Chondrocyte (in vitro differentiated cells): Measurements from ENCODE around the gene MYO5B. TPM values are rescaled to one million over a fixed set of nuclear protein-coding genes. Genes with fewer than 3 reads are reported as not detected.

Experiments
- DNase-seq: peaks from one replicate; pipeline ENCODE4 v3.0.0; 2021; ENCODE audit warnings: mixed read lengths, low spot score
- H3K27ac Mint-ChIP-seq: one replicate; pipeline ENCODE4 v1.8.0; 2021; ENCODE audit warnings: mild to moderate bottlenecking, moderate library complexity, mixed read lengths; ENCODE audit not compliant: unreplicated experiment
- H3K27me3 Mint-ChIP-seq: 2 replicates; pipeline ENCODE4 v1.8.0; 2021; ENCODE audit warnings: low read depth, mixed read lengths
- H3K36me3 Mint-ChIP-seq: 2 replicates; pipeline ENCODE4 v1.8.0; 2021; ENCODE audit warnings: low read depth, mixed read lengths
- H3K4me1 Mint-ChIP-seq: 2 replicates; pipeline ENCODE4 v1.8.0; 2021; ENCODE audit warnings: low read depth, mild to moderate bottlenecking, mixed read lengths
- H3K4me3 Mint-ChIP-seq: one replicate; pipeline ENCODE4 v1.8.0; 2021; ENCODE audit warnings: mild to moderate bottlenecking, moderate library complexity, mixed read lengths; ENCODE audit not compliant: unreplicated experiment
- H3K9me3 Mint-ChIP-seq: 2 replicates; pipeline ENCODE4 v1.8.0; 2021; ENCODE audit warnings: low read depth, mixed read lengths
- CTCF ChIP-seq: fragments of 200-600 bp; sonication (generic); IDR thresholded peaks from 2 replicates; pipeline ENCODE4 v1.5.0; 2021; ENCODE audit warnings: antibody characterized with exemption, mild to moderate bottlenecking, moderate library complexity
- total RNA-seq: library from RNA; stranded (reverse); gene quantifications from 3 replicates; pipeline ENCODE4 v1.2.1, GENCODE V29; 2021

MYO5B gene
- total RNA-seq, 1 donor from 2014 or later, result 0.97 TPM

- no peaks in the 10 kb centered on the region for H3K9me3 Mint-ChIP-seq
- no peak for TF ChIP-seq CTCF
- no peak overlapping the region for H3K4me3 Mint-ChIP-seq
- H3K36me3 Mint-ChIP-seq, result no peaks in the 10 kb centered on the region
- DNase-seq, result no peak
- H3K27me3 Mint-ChIP-seq, result peaks cover 32% of the 10 kb centered on the region
- H3K27ac Mint-ChIP-seq, result no peak overlapping the region
- no peaks in the 10 kb centered on the region for H3K4me1 Mint-ChIP-seq
Measured at GRCh38 chr18:49988101-49988500, 206.8 kb downstream of the MYO5B start.

- no peak for TF ChIP-seq CTCF
- Mint-ChIP-seq H3K4me1 (no peaks in the 10 kb centered on the region), H3K27me3 (peaks cover 42% of the 10 kb centered on the region), H3K4me3 (no peak overlapping the region), H3K9me3 (no peaks in the 10 kb centered on the region), H3K27ac (no peak overlapping the region), H3K36me3 (no peaks in the 10 kb centered on the region)
- DNase-seq, result no peak
Measured at GRCh38 chr18:49985236-49985635, 209.7 kb downstream of the MYO5B start.

GRCh38 chr18:49980896-49981295 is 214.1 kb downstream of the MYO5B start:
- TF ChIP-seq CTCF, result no peak
- Mint-ChIP-seq H3K36me3 (no peaks in the 10 kb centered on the region), H3K27ac (no peak overlapping the region), H3K4me3 (no peak overlapping the region), H3K27me3 (peaks cover 50% of the 10 kb centered on the region), H3K4me1 (peaks cover 11% of the 10 kb centered on the region), H3K9me3 (no peaks in the 10 kb centered on the region)
- no peak for DNase-seq

GRCh38 chr18:49976795-49977560 is 218.0 kb downstream of the MYO5B start:
- no peak for TF ChIP-seq CTCF
- H3K4me1 Mint-ChIP-seq, result peaks cover 11% of the 10 kb centered on the region
- no peaks in the 10 kb centered on the region for H3K9me3 Mint-ChIP-seq
- DNase-seq, result no peak
- no peaks in the 10 kb centered on the region for H3K36me3 Mint-ChIP-seq
- H3K27me3 Mint-ChIP-seq, result peaks cover 33% of the 10 kb centered on the region
- no peak overlapping the region for H3K4me3 Mint-ChIP-seq
- no peak overlapping the region for H3K27ac Mint-ChIP-seq

GRCh38 chr18:49976001-49976400 is 218.9 kb downstream of the MYO5B start:
- H3K9me3 Mint-ChIP-seq, result no peaks in the 10 kb centered on the region
- peaks cover 11% of the 10 kb centered on the region for H3K4me1 Mint-ChIP-seq
- no peak overlapping the region for H3K27ac Mint-ChIP-seq
- H3K27me3 Mint-ChIP-seq, result peaks cover 27% of the 10 kb centered on the region
- no peak overlapping the region for H3K4me3 Mint-ChIP-seq
- TF ChIP-seq CTCF, result no peak
- H3K36me3 Mint-ChIP-seq, result no peaks in the 10 kb centered on the region
- DNase-seq, result no peak
